Ovary (tissue), 9 donors: ENCODE measurements around the gene DGKD. TPM values are rescaled to one million over a fixed set of nuclear protein-coding genes. Genes with fewer than 3 reads are reported as not detected.

Source experiments
- DNase-seq, 5 donors: peaks; one replicate each; pipeline ENCODE4 v3.0.0-alpha.2; 2019 to 2020
- H3K27ac ChIP-seq, 2 donors: fragments of 200-600 bp; one replicate each; pipeline versions ENCODE4 v1.5.1 to v1.8.0; 2019 to 2022
- H3K27me3 ChIP-seq: fragments of 200-600 bp; one replicate; pipeline ENCODE4 v1.8.0; 2022
- H3K36me3 ChIP-seq: fragments of 200-600 bp; sonication (generic); one replicate; pipeline ENCODE4 v1.5.1; 2019
- H3K4me1 ChIP-seq: one replicate; pipeline ENCODE4 v1.8.1; 2013; ENCODE audit warnings: mild to moderate bottlenecking, moderate library complexity; ENCODE audit not compliant: insufficient read depth
- H3K4me3 ChIP-seq: fragments of 200-600 bp; sonication (generic); one replicate; pipeline ENCODE4 v1.5.1; 2017
- H3K9me3 ChIP-seq, 2 donors: fragments of 200-600 bp in 1 of 2; sonication (generic) in 1 of 2; one replicate each; pipeline versions ENCODE4 v1.5.1 to v1.8.1; 2013 to 2019; ENCODE audit warnings: mild to moderate bottlenecking in 1 of 2, moderate library complexity in 1 of 2
- CTCF ChIP-seq, 3 donors: fragments of 450-650 bp in 2 of 3; fragments of 200-600 bp in 1 of 3; IDR thresholded peaks; one replicate each; pipeline versions ENCODE4 v1.5.1 to v1.8.0; 2016 to 2022; ENCODE audit warnings: antibody characterized with exemption in 3 of 3, mild to moderate bottlenecking in 1 of 3
- EP300 ChIP-seq: sonication (generic); formaldehyde crosslinking; IDR thresholded peaks from one replicate; pipeline ENCODE4 v1.6.1; 2017; ENCODE audit warnings: antibody characterized with exemption
- POLR2A ChIP-seq: fragments of 450-650 bp; IDR thresholded peaks from one replicate; pipeline ENCODE4 v1.6.1; 2017; ENCODE audit warnings: antibody characterized with exemption, mild to moderate bottlenecking, moderate library complexity
- WGBS, 3 donors: extraction: QIAGEN DNeasy Blood & Tissue Kit in 1 of 3; methylation state at CpG; one replicate each; pipeline versions ENCODE4 v1.1.5 to v1.1.7; 2013 to 2017; 5-methylcytosine and 5-hydroxymethylcytosine counted together
- intact Hi-C, 4 donors: fragments of 100-400 bp; cut with DNase I; formaldehyde crosslinking; loops; one replicate each; pipeline versions ENCODE4 v1.11.0 to v1.15.1; 2022 to 2023
- polyA plus RNA-seq, 2 donors: library from polyadenylated mRNA; stranded (reverse); fragments of 200-250 nt in 1 of 2; fragments of 350-450 nt in 1 of 2; fragmentation: Illumina TruSeq in 1 of 2; extraction: RNeasy Lipid Tissue Mini Kit (QIAGEN cat#74804) in 1 of 2; gene quantifications; one replicate each; pipeline ENCODE4 v1.2.3, GENCODE V29; 2013 to 2014
- total RNA-seq, 7 donors: library from RNA; depleted of rRNA in 2 of 7; stranded (reverse); fragments of >200 nt in 2 of 7; fragmentation: NEBNext Ultra II Directional in 3 of 7; extraction: Animal tissue kit (Norgen Biotek cat#: 25700) in 3 of 7; gene quantifications; one replicate each; pipeline versions ENCODE4 v1.1.0 to v1.2.4, GENCODE V29; 2016 to 2023
- donor health status: DM: no; HTN: no; CAD: no; lungs with moderate emphysema.
- donor health status: DM: no; HTN: no; CAD: no.
- donor health status: Bipolar disorder and iron deficiency.
- donor health status: DM: yes; HTN: yes; CAD: no.
- donor health status: DM: no; HTN: no; CAD: no.
- donor health status: DM: yes; HTN: yes; CAD: no.

DGKD gene
- total and polyA plus RNA-seq, 9 donors, result 9.4 to 81.8 (median 36.3) TPM

GRCh38 chr2:233369462-233369861 lies 15.2 kb downstream of the DGKD start:
- 89 to 92% (median 90%) methylated on average over 8 of the region's 8 CpGs for WGBS, 3 donors
- Histone ChIP-seq H3K4me3 (no peak overlapping the region), H3K27me3 (no peaks in the 10 kb centered on the region), H3K4me1 (no peaks in the 10 kb centered on the region), H3K36me3 (no peaks in the 10 kb centered on the region), H3K9me3 (no peaks in the 10 kb centered on the region), H3K27ac (no peak overlapping the region)
- DNase-seq, result no peak
- intact Hi-C loops, result no loop called here
- no peak for TF ChIP-seq CTCF (IDR thresholded peaks at IDR 0.05)
- no peak for TF ChIP-seq POLR2A

GRCh38 chr2:233369897-233370685 lies 15.8 kb downstream of the DGKD start:
- WGBS, 3 donors, result 85 to 91% (median 91%) methylated on average over 9 of the region's 9 CpGs
- Histone ChIP-seq H3K4me1 (no peaks in the 10 kb centered on the region), H3K9me3 (no peaks in the 10 kb centered on the region), H3K36me3 (no peaks in the 10 kb centered on the region), H3K4me3 (no peak overlapping the region), H3K27ac (no peak overlapping the region), H3K27me3 (no peaks in the 10 kb centered on the region)
- no peak for DNase-seq
- intact Hi-C loops, result no loop called here
- no peak for TF ChIP-seq CTCF (IDR thresholded peaks at IDR 0.05)
- TF ChIP-seq POLR2A, result no peak
- no peak for TF ChIP-seq EP300

- H3K4me1 ChIP-seq, result no peaks in the 10 kb centered on the region
- no peak for DNase-seq
- H3K27me3 ChIP-seq, result no peaks in the 10 kb centered on the region
- WGBS, 3 donors, result 35 to 51% (median 42%) methylated on average over 2 of the region's 2 CpGs
- no peak overlapping the region for H3K4me3 ChIP-seq
- TF ChIP-seq POLR2A, result no peak
- TF ChIP-seq EP300, result no peak
- no peak for TF ChIP-seq CTCF (IDR thresholded peaks at IDR 0.05)
- intact Hi-C loops, result no loop called here
- no peaks in the 10 kb centered on the region for H3K9me3 ChIP-seq
- no peak overlapping the region for H3K27ac ChIP-seq
- no peaks in the 10 kb centered on the region for H3K36me3 ChIP-seq
Observed at GRCh38 chr2:233371641-233372040, 17.3 kb downstream of the DGKD start.

- H3K4me3 ChIP-seq, result no peak overlapping the region
- no peaks in the 10 kb centered on the region for H3K9me3 ChIP-seq
- DNase-seq, result no peak
- H3K27ac ChIP-seq, result no peak overlapping the region
- WGBS, 3 donors, result 83 to 91% (median 90%) methylated on average over 8 of the region's 8 CpGs
- H3K4me1 ChIP-seq, result no peaks in the 10 kb centered on the region
- H3K27me3 ChIP-seq, result no peaks in the 10 kb centered on the region
- intact Hi-C loops, result no loop called here
- H3K36me3 ChIP-seq, result no peaks in the 10 kb centered on the region
- no peak for TF ChIP-seq EP300
- no peak for TF ChIP-seq POLR2A
- no peak for TF ChIP-seq CTCF (IDR thresholded peaks at IDR 0.05)
Observed at GRCh38 chr2:233372855-233373254, 18.6 kb downstream of the DGKD start.
